ENCODE measurements around the gene ZNF580. TPM values are rescaled to one million over a fixed set of nuclear protein-coding genes. Genes with fewer than 3 reads are reported as not detected.

The ZNF580 gene
- total and polyA plus RNA-seq, 3 experiments from 2014 or later, result 15.2 to 41.3 (median 39.6) TPM

DNA sequence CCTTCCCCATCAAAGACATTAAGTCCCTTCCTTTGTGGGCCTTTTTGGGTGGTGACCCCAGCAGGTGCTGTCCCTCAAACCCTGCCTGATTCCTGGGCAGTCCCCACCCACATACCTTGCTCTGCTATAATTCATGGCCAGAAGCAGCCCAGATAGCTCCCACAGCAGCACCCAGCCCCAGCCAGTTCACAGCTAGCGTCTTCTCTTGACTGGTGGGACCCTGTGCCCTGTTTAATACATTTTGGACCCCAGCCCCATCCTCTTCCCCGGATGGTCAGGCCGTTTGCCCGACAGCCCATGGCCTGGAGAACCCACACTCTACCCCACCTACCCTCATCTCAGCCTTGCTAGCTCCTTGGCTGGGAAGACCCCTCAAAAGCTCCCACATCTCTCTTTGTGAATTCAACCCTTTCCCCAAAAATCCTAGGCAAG is 9.3 kb downstream of the ZNF580 start:
- peaks cover 10 to 33% (median 16%) of the 10 kb centered on the region in 3 donors for H3K4me1 Mint-ChIP-seq
- no peak overlapping the region for H3K4me3 ChIP-seq (ENCODE audit: low read length)
- DNase-seq, result no peak
- H3K27me3 ChIP-seq (ENCODE audit: insufficient read depth, low read length, poor library complexity, severe bottlenecking), result no peaks in the 10 kb centered on the region
- H3K9me3 Mint-ChIP-seq, result peaks cover 0 to 3% (median 0%) of the 10 kb centered on the region in 5 donors
- no peaks in the 10 kb centered on the region for H3K9me3 ChIP-seq (ENCODE audit: low read length)
- H3K27ac ChIP-seq (ENCODE audit: low read depth, low read length), result no peak overlapping the region
- H3K4me1 ChIP-seq (ENCODE audit: insufficient read depth, low read length), result peaks cover 16% of the 10 kb centered on the region
- H3K27ac Mint-ChIP-seq, result no peak overlapping the region
- ChIA-PET POLR2A (interaction anchor here (0.5 kb wide), 1 partner anchor 26 kb away, joined by 3 read pairs; the partner anchor contains the start of gene ZNF784), CTCF (interaction anchor here (3.9 kb wide), 1 partner anchor 18 kb away, joined by 26 read pairs; no protein-coding TSS in a partner anchor)
- H3K36me3 Mint-ChIP-seq, result peaks cover 0 to 16% (median 0%) of the 10 kb centered on the region in 3 donors
- peak overlapping the region in 5 of 7 donors; percentile 28 to 82 (median 41) for H3K4me3 Mint-ChIP-seq
- peaks cover 0 to 7% of the 10 kb centered on the region in 2 donors for H3K27me3 Mint-ChIP-seq
- peaks cover 4% of the 10 kb centered on the region for H3K36me3 ChIP-seq (ENCODE audit: insufficient read depth, low read length)

DNA sequence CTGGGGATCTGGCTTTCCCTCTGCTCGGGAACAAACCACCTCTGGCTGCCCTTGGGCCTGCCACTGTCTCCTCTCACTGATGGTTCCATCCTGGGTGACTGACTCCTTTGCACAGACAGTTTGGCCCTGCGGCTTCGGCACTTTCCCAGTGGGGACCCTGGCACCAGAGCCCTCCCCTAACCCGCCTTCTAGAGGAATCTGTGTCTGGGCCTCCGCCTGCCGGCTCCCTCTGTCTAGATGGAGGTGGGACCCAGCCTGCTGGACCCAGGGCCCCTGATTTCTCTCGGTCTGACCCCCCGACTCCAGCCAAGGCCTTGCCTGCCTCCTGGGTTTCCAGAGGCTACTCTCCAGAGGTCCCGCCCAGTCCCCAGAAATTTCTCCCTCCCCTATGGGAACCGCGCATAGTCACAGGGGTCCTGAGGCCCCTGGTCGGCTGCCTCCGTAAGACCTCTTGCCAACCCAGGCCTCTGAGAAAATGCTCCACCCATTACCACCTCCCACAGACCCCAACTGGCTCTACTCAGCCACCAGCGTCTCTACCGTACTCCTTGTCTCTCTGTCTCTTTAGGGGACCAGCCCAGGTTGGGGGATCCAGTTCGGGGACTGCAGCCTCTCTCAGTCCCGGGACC is 9.9 kb downstream of the ZNF580 start:
- POLR2A ChIA-PET, result interaction anchor here (0.5 kb wide), 1 partner anchor 26 kb away, joined by 3 read pairs; the partner anchor contains the start of gene ZNF784
- no peaks in the 10 kb centered on the region for H3K27me3 ChIP-seq (ENCODE audit: insufficient read depth, low read length, poor library complexity, severe bottlenecking)
- no peak for DNase-seq
- H3K27ac ChIP-seq (ENCODE audit: low read depth, low read length), result no peak overlapping the region
- Mint-ChIP-seq H3K4me1 (peaks cover 11 to 32% (median 14%) of the 10 kb centered on the region in 3 donors), H3K27me3 (peaks cover 0 to 7% of the 10 kb centered on the region in 2 donors), H3K9me3 (peaks cover 0 to 3% (median 0%) of the 10 kb centered on the region in 5 donors), H3K36me3 (peaks cover 0 to 15% (median 0%) of the 10 kb centered on the region in 3 donors), H3K27ac (peak overlapping the region in 3 of 8 donors; percentile 23 to 60 (median 42)), H3K4me3 (peak overlapping the region in 5 of 7 donors; percentile 23 to 82 (median 39))
- no peaks in the 10 kb centered on the region for H3K9me3 ChIP-seq (ENCODE audit: low read length)
- CTCF ChIA-PET, result interaction anchor here (3.9 kb wide), 1 partner anchor 19 kb away, joined by 26 read pairs; no protein-coding TSS in a partner anchor
- peaks cover 19% of the 10 kb centered on the region for H3K4me1 ChIP-seq (ENCODE audit: insufficient read depth, low read length)
- no peak overlapping the region for H3K4me3 ChIP-seq (ENCODE audit: low read length)
- H3K36me3 ChIP-seq (ENCODE audit: insufficient read depth, low read length), result no peaks in the 10 kb centered on the region

DNA sequence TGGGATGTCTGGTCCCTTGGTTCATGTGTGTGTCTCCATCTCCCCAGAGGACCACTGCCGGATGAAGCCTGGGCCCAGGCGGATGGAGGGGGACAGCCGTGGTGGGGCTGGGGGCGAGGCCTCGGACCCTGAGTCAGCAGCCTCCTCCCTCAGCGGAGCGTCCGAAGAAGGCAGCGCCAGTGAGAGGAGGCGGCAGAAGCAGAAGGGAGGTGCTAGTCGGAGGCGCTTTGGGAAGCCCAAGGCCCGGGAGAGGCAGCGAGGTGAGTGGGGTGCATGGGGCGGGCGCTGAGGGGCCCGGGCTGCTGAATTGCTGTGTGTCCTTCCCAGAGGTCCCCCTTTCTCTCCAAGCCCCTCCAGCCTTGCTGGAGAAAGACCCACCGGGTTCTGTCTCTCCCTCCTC is 10.4 kb downstream of the ZNF580 start:
- no peak overlapping the region for H3K4me3 ChIP-seq (ENCODE audit: low read length)
- H3K4me3 Mint-ChIP-seq, result peak overlapping the region in 1 of 7 donors; percentile 60
- H3K27ac Mint-ChIP-seq, result peak overlapping the region in 2 of 8 donors; percentile 29 to 60
- peaks cover 0 to 3% (median 0%) of the 10 kb centered on the region in 5 donors for H3K9me3 Mint-ChIP-seq
- ChIA-PET CTCF (no interaction called here), POLR2A (no interaction called here)
- no peaks in the 10 kb centered on the region for H3K27me3 ChIP-seq (ENCODE audit: insufficient read depth, low read length, poor library complexity, severe bottlenecking)
- no peaks in the 10 kb centered on the region for H3K9me3 ChIP-seq (ENCODE audit: low read length)
- no peak for DNase-seq
- no peak overlapping the region for H3K27ac ChIP-seq (ENCODE audit: low read depth, low read length)
- peaks cover 0 to 7% of the 10 kb centered on the region in 2 donors for H3K27me3 Mint-ChIP-seq
- no peaks in the 10 kb centered on the region for H3K36me3 ChIP-seq (ENCODE audit: insufficient read depth, low read length)
- H3K4me1 ChIP-seq (ENCODE audit: insufficient read depth, low read length), result peaks cover 24% of the 10 kb centered on the region
- peaks cover 15 to 36% (median 19%) of the 10 kb centered on the region in 3 donors for H3K4me1 Mint-ChIP-seq
- peaks cover 0 to 19% (median 0%) of the 10 kb centered on the region in 3 donors for H3K36me3 Mint-ChIP-seq

DNA sequence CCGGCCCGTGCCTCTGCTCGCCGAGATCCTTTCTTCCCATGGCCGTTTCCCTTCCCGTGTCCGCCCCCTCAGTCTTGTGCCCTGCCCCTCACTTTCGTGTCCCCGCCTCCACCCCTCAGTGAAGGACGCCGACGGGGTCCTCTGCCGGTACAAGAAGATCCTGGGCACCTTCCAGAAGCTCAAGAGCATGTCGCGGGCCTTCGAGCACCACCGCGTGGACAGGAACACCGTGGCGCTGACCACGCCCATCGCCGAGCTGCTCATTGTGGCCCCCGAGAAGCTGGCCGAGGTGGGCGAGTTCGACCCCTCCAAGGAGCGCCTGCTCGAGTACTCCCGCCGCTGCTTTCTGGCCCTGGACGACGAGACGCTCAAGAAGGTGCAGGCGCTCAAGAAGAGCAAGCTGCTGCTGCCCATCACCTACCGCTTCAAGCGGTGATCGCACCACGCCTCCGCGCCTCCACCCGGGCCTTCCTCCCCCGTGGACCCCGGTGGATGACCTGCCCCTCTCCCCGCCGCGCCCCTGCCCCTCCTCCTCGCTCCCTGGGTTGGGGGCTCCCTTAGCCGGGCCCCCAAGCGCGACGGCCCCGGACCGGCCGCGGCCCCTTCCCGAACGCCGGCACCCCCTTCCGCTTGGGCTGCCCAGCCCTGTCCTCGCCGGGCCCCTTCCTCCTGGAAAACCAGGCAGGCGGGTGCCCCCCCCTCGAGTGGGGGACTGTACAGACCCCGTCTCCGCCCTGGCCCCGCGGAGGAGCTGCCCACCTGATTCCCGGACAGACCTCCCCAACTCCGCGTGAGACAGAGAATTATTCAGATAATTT is 11.7 kb downstream of the ZNF580 start:
- Histone ChIP-seq H3K36me3 (ENCODE audit: insufficient read depth, low read length) (no peaks in the 10 kb centered on the region), H3K9me3 (ENCODE audit: low read length) (no peaks in the 10 kb centered on the region), H3K4me3 (ENCODE audit: low read length) (no peak overlapping the region), H3K27me3 (ENCODE audit: insufficient read depth, low read length, poor library complexity, severe bottlenecking) (no peaks in the 10 kb centered on the region), H3K27ac (ENCODE audit: low read depth, low read length) (no peak overlapping the region), H3K4me1 (ENCODE audit: insufficient read depth, low read length) (peaks cover 34% of the 10 kb centered on the region)
- peaks cover 0 to 7% of the 10 kb centered on the region in 2 donors for H3K27me3 Mint-ChIP-seq
- H3K9me3 Mint-ChIP-seq, result peaks cover 0 to 3% (median 0%) of the 10 kb centered on the region in 5 donors
- H3K36me3 Mint-ChIP-seq, result peaks cover 0 to 25% (median 0%) of the 10 kb centered on the region in 3 donors
- H3K4me3 Mint-ChIP-seq, result peak overlapping the region in 3 of 7 donors; percentile 10 to 60 (median 37)
- peak overlapping the region in 2 of 8 donors; percentile 29 to 63 for H3K27ac Mint-ChIP-seq
- peak in 1 of 5 donors; percentile 65 for DNase-seq
- CTCF ChIA-PET, result interaction anchor here (0.7 to 2.6 kb wide), 8 partner anchors 8 to 393 kb away, joined by 3 to 22 read pairs (median 4); partner anchors contain the start of genes FIZ1 and ZNF581
- peaks cover 24 to 43% (median 25%) of the 10 kb centered on the region in 3 donors for H3K4me1 Mint-ChIP-seq
- POLR2A ChIA-PET, result interaction anchor here (1.3 kb wide), 2 partner anchors 9 to 20 kb away, joined by 3 to 7 read pairs; partner anchors contain the start of gene ZNF581

DNA sequence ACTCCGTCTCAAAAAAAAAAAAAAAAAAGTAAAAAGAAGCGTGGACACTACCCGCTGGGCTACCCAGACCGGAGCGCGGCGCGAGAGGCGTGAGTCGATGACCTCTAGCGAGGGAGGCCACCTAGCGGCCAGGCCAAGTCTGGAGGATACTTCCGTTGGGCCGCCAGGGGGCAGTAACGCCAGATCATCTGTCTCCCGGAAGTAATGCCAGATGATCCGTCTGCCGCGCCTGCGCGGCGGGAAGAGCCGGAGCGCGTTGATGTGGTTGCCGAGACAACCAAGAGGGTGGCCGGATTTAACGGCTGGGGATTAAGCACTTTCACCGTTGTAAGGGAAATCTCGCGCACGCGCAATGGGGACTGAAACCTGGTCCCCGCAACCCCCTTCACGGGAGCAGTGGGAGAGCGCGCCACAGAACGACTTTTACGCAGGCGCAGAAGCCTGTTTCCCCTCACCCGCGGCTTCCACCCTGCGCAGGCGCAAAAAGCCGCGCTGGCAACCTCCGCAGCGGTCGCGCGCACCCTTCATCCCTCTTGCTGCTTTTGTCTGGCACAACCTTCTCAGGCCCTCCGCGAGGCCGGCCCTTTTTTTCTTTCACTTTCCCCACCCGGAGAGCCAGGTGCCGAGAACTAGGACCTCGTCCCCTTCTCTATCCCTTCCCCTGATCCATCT is 13.0 kb downstream of the ZNF580 start:
- Mint-ChIP-seq H3K4me3 (peak overlapping the region; percentile 90 to 97 (median 95)), H3K4me1 (peaks cover 31 to 48% (median 32%) of the 10 kb centered on the region in 3 donors), H3K27me3 (peaks cover 0 to 7% of the 10 kb centered on the region in 2 donors), H3K27ac (peak overlapping the region; percentile 96 to 99 (median 98)), H3K9me3 (peaks cover 0 to 3% (median 0%) of the 10 kb centered on the region in 5 donors), H3K36me3 (peaks cover 0 to 30% (median 2%) of the 10 kb centered on the region in 3 donors)
- peak overlapping the region; percentile 89 for H3K4me3 ChIP-seq (ENCODE audit: low read length)
- H3K27ac ChIP-seq (ENCODE audit: low read depth, low read length), result peak overlapping the region; percentile 91
- peaks cover 38% of the 10 kb centered on the region for H3K4me1 ChIP-seq (ENCODE audit: insufficient read depth, low read length)
- no peaks in the 10 kb centered on the region for H3K36me3 ChIP-seq (ENCODE audit: insufficient read depth, low read length)
- DNase-seq, result peak; percentile 99 to 100 (median 99)
- POLR2A ChIA-PET, result interaction anchor here (0.6 to 1.8 kb wide), 20 partner anchors 8 to 1464 kb away, joined by 3 to 23 read pairs (median 4); partner anchors contain the start of genes FIZ1, ISOC2, KMT5C and MBOAT7
- no peaks in the 10 kb centered on the region for H3K27me3 ChIP-seq (ENCODE audit: insufficient read depth, low read length, poor library complexity, severe bottlenecking)
- no peaks in the 10 kb centered on the region for H3K9me3 ChIP-seq (ENCODE audit: low read length)
- CTCF ChIA-PET, result interaction anchor here (0.7 to 2.6 kb wide), 20 partner anchors 9 to 607 kb away, joined by 3 to 22 read pairs (median 4); partner anchors contain the start of genes FIZ1, ZNF581, ZNF784 and ZNF865

DNA sequence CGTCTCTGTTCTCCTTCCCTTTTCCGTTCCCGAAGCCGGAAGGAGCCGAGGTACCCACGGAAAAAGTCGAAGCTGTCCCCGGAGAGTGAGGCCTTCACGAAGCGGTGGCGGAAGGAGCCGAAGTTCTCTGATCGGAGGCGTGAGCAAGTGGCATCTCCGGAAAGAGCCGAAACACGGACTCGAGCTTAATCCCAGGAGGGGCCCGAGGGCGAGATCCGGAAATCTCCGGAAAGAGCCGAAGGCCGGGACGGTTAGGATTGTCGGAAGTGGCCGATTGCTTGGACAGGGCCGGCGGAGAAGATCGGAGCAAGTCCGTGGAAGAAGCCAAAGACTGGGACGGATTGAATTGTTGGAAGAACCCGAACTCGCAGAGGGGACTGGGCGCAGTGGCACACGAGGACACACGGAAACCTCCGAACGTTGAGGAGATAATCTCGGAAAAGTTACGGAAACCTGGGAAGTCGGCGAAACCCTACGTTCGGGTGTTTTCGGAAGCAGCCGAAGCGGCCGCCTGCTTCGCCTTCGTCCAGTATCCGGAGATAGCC is 13.6 kb downstream of the ZNF580 start:
- Mint-ChIP-seq H3K27me3 (peaks cover 0 to 7% of the 10 kb centered on the region in 2 donors), H3K4me1 (peaks cover 32 to 52% (median 34%) of the 10 kb centered on the region in 3 donors), H3K27ac (peak overlapping the region; percentile 96 to 99 (median 98)), H3K9me3 (peaks cover 0 to 3% (median 0%) of the 10 kb centered on the region in 5 donors), H3K36me3 (peaks cover 0 to 32% (median 3%) of the 10 kb centered on the region in 3 donors), H3K4me3 (peak overlapping the region; percentile 90 to 97 (median 95))
- Histone ChIP-seq H3K27ac (ENCODE audit: low read depth, low read length) (peak overlapping the region; percentile 91), H3K27me3 (ENCODE audit: insufficient read depth, low read length, poor library complexity, severe bottlenecking) (no peaks in the 10 kb centered on the region), H3K36me3 (ENCODE audit: insufficient read depth, low read length) (peaks cover 3% of the 10 kb centered on the region), H3K9me3 (ENCODE audit: low read length) (no peaks in the 10 kb centered on the region), H3K4me1 (ENCODE audit: insufficient read depth, low read length) (peaks cover 39% of the 10 kb centered on the region), H3K4me3 (ENCODE audit: low read length) (peak overlapping the region; percentile 89)
- DNase-seq, result peak; percentile 99 to 100 (median 100)
- CTCF ChIA-PET, result interaction anchor here (0.7 to 2.6 kb wide), 14 partner anchors 9 to 315 kb away, joined by 3 to 12 read pairs (median 4); partner anchors contain the start of genes KMT5C, ZNF581, ZNF784 and ZNF865
- POLR2A ChIA-PET, result interaction anchor here (0.6 to 1.8 kb wide), 19 partner anchors 9 to 1465 kb away, joined by 3 to 23 read pairs (median 5); partner anchors contain the start of genes FIZ1, ISOC2, KMT5C and MBOAT7

Data from CD8-positive, alpha-beta memory T cell (primary cell).